Thyroid gland (tissue), 4 donors: ENCODE data around the gene RPL38. TPM values are rescaled to one million over a fixed set of nuclear protein-coding genes. Genes with fewer than 3 reads are reported as not detected.
A peak's percentile ranks its signal among the peaks of the same experiment; 100 is the strongest.

Source experiments
- DNase-seq, 2 donors: peaks; one replicate each; pipeline ENCODE4 v3.0.0-alpha.2; 2019
- H3K27ac ChIP-seq, 3 donors: fragments of 200-600 bp; sonication (generic); 1 replicate in 2 of 3; 2 replicates in 1 of 3; pipeline ENCODE4 v1.5.1; 2016 to 2019; ENCODE audit warnings: mild to moderate bottlenecking in 1 of 3, moderate library complexity in 1 of 3
- H3K27me3 ChIP-seq: fragments of 200-600 bp; sonication (generic); one replicate; pipeline ENCODE4 v1.5.1; 2019
- H3K36me3 ChIP-seq, 2 donors: fragments of 200-600 bp; sonication (generic); one replicate each; pipeline ENCODE4 v1.5.1; 2016 to 2019
- H3K4me1 ChIP-seq, 2 donors: fragments of 200-600 bp; sonication (generic); one replicate each; pipeline ENCODE4 v1.5.1; 2017 to 2019
- H3K4me3 ChIP-seq, 3 donors: fragments of 200-600 bp; sonication (generic); replicated peaks in 1 of 3; 1 replicate in 2 of 3; 2 replicates in 1 of 3; pipeline ENCODE4 v1.5.1; 2016; ENCODE audit warnings: mild to moderate bottlenecking in 1 of 3
- H3K9me3 ChIP-seq: fragments of 200-600 bp; sonication (generic); one replicate; pipeline ENCODE4 v1.5.1; 2017
- POLR2A ChIP-seq, 2 donors: fragments of 450-650 bp; IDR thresholded peaks; one replicate each; pipeline ENCODE4 v1.6.1; 2017; ENCODE audit warnings: antibody characterized with exemption in 2 of 2, mild to moderate bottlenecking in 2 of 2, moderate library complexity in 1 of 2
- WGBS, 2 donors: methylation state at CpG; one replicate each; pipeline ENCODE4 v1.1.5; 2017; 5-methylcytosine and 5-hydroxymethylcytosine counted together
- intact Hi-C: fragments of 100-400 bp; cut with DNase I; formaldehyde crosslinking; loops from one replicate; pipeline ENCODE4 v1.15.1; 2023
- total RNA-seq, 4 donors: library from RNA; depleted of rRNA; stranded (reverse); fragments of >200 nt; gene quantifications; one replicate each; pipeline ENCODE4 v1.2.3, GENCODE V29; 2016
- TF ChIP-seq, protein P1 (sequence below), 6 experiments: fragments of 200-600 bp in 3 of 6; fragments of 450-650 bp in 3 of 6; sonication (generic) in 3 of 6; IDR thresholded peaks; one replicate each; pipeline ENCODE4 v1.5.1; 2016 to 2019; ENCODE audit warnings: antibody characterized with exemption in 6 of 6, mild to moderate bottlenecking in 2 of 6, inconsistent platforms in 1 of 6, moderate library complexity in 1 of 6

The RPL38 gene
- total RNA-seq, 4 donors from 2014 or later, result 320 to 657 (median 412) TPM

DNA sequence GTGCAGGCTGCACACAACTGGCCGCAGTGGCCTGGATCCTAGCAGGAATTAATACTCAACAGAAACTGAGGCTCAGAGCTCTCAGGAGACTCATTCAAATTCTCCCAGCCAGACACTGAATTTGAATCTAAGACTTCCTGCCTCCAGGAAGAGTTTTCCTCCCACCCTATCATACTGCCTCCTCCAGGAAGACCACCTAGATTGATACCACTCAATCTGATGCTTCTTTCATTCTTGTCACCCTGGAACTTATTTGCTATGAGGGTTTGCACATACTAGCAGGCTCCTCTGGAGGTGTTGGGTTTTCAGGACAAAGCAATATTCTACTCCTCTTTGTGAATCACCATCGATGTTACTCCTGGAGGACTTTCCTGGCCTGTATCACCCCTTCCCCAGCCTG lies 5.7 kb upstream of the RPL38 start:
- Histone ChIP-seq H3K9me3 (no peaks in the 10 kb centered on the region), H3K27me3 (no peaks in the 10 kb centered on the region), H3K4me1 (peaks cover 0 to under 1% of the 10 kb centered on the region in 2 donors), H3K36me3 (no peaks in the 10 kb centered on the region), H3K27ac (no peak overlapping the region), H3K4me3 (no peak overlapping the region)
- TF ChIP-seq POLR2A (IDR thresholded peaks at IDR 0.05), result no peak
- TF ChIP-seq, protein P1, sequence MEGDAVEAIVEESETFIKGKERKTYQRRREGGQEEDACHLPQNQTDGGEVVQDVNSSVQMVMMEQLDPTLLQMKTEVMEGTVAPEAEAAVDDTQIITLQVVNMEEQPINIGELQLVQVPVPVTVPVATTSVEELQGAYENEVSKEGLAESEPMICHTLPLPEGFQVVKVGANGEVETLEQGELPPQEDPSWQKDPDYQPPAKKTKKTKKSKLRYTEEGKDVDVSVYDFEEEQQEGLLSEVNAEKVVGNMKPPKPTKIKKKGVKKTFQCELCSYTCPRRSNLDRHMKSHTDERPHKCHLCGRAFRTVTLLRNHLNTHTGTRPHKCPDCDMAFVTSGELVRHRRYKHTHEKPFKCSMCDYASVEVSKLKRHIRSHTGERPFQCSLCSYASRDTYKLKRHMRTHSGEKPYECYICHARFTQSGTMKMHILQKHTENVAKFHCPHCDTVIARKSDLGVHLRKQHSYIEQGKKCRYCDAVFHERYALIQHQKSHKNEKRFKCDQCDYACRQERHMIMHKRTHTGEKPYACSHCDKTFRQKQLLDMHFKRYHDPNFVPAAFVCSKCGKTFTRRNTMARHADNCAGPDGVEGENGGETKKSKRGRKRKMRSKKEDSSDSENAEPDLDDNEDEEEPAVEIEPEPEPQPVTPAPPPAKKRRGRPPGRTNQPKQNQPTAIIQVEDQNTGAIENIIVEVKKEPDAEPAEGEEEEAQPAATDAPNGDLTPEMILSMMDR (IDR thresholded peaks at IDR 0.05), result no peak
- WGBS, 2 donors, result 92 to 93% methylated on average over 2 of the region's 2 CpGs
- intact Hi-C loops, result no loop called here
- DNase-seq, result no peak

GRCh38 chr17:74198694-74199093 lies 4.8 kb upstream of the RPL38 start:
- H3K27ac ChIP-seq, result no peak overlapping the region
- H3K27me3 ChIP-seq, result no peaks in the 10 kb centered on the region
- 69 to 74% methylated on average over 6 of the region's 6 CpGs for WGBS, 2 donors
- H3K9me3 ChIP-seq, result no peaks in the 10 kb centered on the region
- peaks cover 4 to 5% of the 10 kb centered on the region in 2 donors for H3K4me1 ChIP-seq
- TF ChIP-seq, protein P1 (IDR thresholded peaks at IDR 0.05), result no peak
- TF ChIP-seq POLR2A (IDR thresholded peaks at IDR 0.05), result no peak
- intact Hi-C loops, result no loop called here
- no peak for DNase-seq
- no peak overlapping the region for H3K4me3 ChIP-seq
- no peaks in the 10 kb centered on the region for H3K36me3 ChIP-seq

DNA sequence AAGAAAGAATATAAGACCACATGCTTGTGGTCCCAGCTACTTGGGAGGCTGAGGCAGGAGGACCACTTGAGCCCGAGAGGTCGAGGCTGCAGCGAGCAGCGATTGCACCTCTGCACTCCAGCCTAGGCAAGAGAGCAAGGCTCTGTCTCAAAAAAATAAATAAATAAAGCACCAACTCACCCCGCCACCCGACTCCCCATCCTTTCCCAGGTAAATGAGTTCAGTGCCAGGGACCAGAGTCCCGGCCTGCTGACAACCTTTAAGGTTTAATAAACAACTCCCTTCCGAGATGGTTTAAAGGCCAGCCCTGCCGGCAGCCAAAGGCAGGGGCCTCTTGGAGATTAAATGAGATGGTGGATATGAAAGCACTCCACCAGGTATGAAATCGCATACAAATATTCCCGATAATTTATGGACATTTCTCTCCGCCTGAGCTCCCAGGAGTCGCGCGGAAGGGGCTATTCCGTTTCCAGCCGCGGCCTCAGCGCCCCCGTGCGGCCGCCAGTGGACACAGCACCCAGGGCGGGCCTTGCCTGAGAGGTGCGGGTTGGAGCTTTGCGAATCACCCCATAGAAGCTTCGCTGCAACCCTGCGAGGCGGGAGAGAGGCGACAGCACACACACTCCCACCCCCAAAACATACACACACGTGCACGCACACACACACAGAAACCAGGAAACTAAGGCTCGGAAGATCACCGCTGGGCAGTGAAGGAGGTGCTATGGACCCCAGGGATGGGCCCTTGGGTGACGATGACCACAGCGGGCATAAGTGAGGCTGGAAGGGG lies 4.0 kb upstream of the RPL38 start:
- Histone ChIP-seq H3K27ac (no peak overlapping the region), H3K4me3 (no peak overlapping the region), H3K4me1 (peaks cover 9% of the 10 kb centered on the region in 2 donors), H3K9me3 (no peaks in the 10 kb centered on the region), H3K27me3 (no peaks in the 10 kb centered on the region), H3K36me3 (no peaks in the 10 kb centered on the region)
- 22 to 23% methylated on average over 34 to 35 of the region's 35 CpGs for WGBS, 2 donors
- TF ChIP-seq POLR2A (IDR thresholded peaks at IDR 0.05), result no peak
- TF ChIP-seq, protein P1 (IDR thresholded peaks at IDR 0.05), result peak; percentile 58 to 97 (median 87)
- peak; percentile 52 to 62 for DNase-seq
- intact Hi-C loops, result no loop called here

DNA sequence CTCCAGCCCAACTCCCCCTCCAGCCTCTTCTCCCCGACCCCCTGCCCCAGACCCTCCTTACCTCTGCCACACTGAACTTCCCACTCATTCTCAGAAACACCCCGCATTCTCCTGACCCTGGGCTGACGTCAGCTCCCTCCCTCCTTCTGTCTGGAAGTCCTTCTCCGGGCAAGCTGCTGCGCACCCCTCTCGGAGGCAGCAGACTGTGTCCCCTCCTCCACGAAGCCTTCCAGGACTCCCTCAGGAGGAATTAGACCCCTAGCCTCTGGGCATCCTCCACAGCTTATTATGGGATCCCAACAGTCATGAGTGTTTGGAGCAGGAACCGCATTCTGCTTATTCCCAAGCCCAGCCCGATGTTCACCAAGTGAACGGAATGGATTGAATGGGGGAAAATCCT lies 3.4 kb upstream of the RPL38 start:
- peaks cover 15% of the 10 kb centered on the region in 2 donors for H3K4me1 ChIP-seq
- H3K36me3 ChIP-seq, result no peaks in the 10 kb centered on the region
- H3K27ac ChIP-seq, result no peak overlapping the region
- no peak for DNase-seq
- no peak for TF ChIP-seq POLR2A (IDR thresholded peaks at IDR 0.05)
- TF ChIP-seq, protein P1 (IDR thresholded peaks at IDR 0.05), result no peak
- WGBS, 2 donors, result 52 to 54% methylated on average over 10 of the region's 10 CpGs
- H3K27me3 ChIP-seq, result no peaks in the 10 kb centered on the region
- intact Hi-C loops, result no loop called here
- no peaks in the 10 kb centered on the region for H3K9me3 ChIP-seq
- no peak overlapping the region for H3K4me3 ChIP-seq

- Histone ChIP-seq H3K27me3 (no peaks in the 10 kb centered on the region), H3K4me3 (no peak overlapping the region), H3K27ac (no peak overlapping the region), H3K36me3 (peaks cover 0 to 5% of the 10 kb centered on the region in 2 donors), H3K9me3 (no peaks in the 10 kb centered on the region), H3K4me1 (peaks cover 17 to 27% of the 10 kb centered on the region in 2 donors)
- no peak for TF ChIP-seq POLR2A (IDR thresholded peaks at IDR 0.05)
- TF ChIP-seq, protein P1 (IDR thresholded peaks at IDR 0.05), result no peak
- intact Hi-C loops, result no loop called here
- DNase-seq, result no peak
- 55 to 60% methylated on average over 7 to 8 of the region's 8 CpGs for WGBS, 2 donors
Measured at GRCh38 chr17:74201250-74201649, 2.2 kb upstream of the RPL38 start.
